Endothelial cell (in vitro differentiated cells): ENCODE measurements around the gene FAM20C. TPM values are rescaled to one million over a fixed set of nuclear protein-coding genes. Genes with fewer than 3 reads are reported as not detected.

ENCODE experiments used
- DNase-seq: peaks from one replicate; pipeline ENCODE4 v3.0.0; 2021; ENCODE audit warnings: low spot score
- H3K27ac Mint-ChIP-seq: one replicate; pipeline ENCODE4 v1.8.0; 2021; ENCODE audit warnings: mixed read lengths, inconsistent platforms; ENCODE audit not compliant: unreplicated experiment
- H3K27me3 Mint-ChIP-seq: one replicate; pipeline ENCODE4 v1.8.0; 2021; ENCODE audit warnings: mild to moderate bottlenecking, moderate library complexity, mixed read lengths, inconsistent platforms; ENCODE audit not compliant: unreplicated experiment
- H3K36me3 Mint-ChIP-seq: one replicate; pipeline ENCODE4 v1.8.0; 2021; ENCODE audit warnings: mild to moderate bottlenecking, low read depth, mixed read lengths, inconsistent platforms; ENCODE audit not compliant: unreplicated experiment
- H3K4me1 Mint-ChIP-seq: one replicate; pipeline ENCODE4 v1.8.0; 2021; ENCODE audit warnings: mild to moderate bottlenecking, mixed read lengths, inconsistent platforms; ENCODE audit not compliant: unreplicated experiment
- H3K4me3 Mint-ChIP-seq: one replicate; pipeline ENCODE4 v1.8.0; 2021; ENCODE audit warnings: mild to moderate bottlenecking, mixed read lengths, inconsistent platforms; ENCODE audit not compliant: unreplicated experiment
- H3K9me3 Mint-ChIP-seq: one replicate; pipeline ENCODE4 v1.8.0; 2021; ENCODE audit warnings: mixed read lengths, inconsistent platforms; ENCODE audit not compliant: unreplicated experiment
- total RNA-seq: library from RNA; stranded (reverse); fragmentation: NEBNext Ultra II Directional; extraction: Animal tissue kit (Norgen Biotek cat#: 25700); gene quantifications from one replicate; pipeline ENCODE4 v1.2.1, GENCODE V29; 2021; ENCODE audit not compliant: unreplicated experiment
- TF ChIP-seq, protein P1 (sequence below): fragments of 200-600 bp; sonication (generic); IDR thresholded peaks from one replicate; pipeline ENCODE4 v1.5.0; 2021; ENCODE audit warnings: antibody characterized with exemption; ENCODE audit not compliant: unreplicated experiment

FAM20C gene
- total RNA-seq, 1 donor from 2014 or later = 3.1 TPM

DNA sequence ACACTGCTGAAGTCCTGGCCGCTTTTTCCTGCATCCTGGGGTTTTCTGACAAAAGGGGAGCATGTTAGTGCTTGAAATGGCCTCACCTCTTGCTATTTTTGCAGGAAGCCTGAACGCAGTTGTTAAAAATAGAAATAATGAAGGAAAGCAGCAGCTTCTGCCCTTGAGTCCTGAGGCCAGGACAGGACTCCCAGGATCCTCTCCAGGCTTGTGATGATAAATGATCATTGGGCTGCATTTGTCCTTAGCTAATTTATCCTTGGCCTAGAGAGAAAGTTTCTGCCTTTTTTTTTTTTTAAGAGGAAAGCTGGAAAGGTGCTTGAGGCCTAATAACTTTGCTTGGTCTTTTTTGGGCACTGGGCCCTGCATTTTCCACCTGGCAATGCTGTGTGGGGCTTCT, 17.7 kb upstream of the FAM20C start:
- Mint-ChIP-seq H3K9me3 (no peaks in the 10 kb centered on the region), H3K27ac (no peak overlapping the region), H3K4me1 (no peaks in the 10 kb centered on the region), H3K4me3 (no peak overlapping the region), H3K36me3 (no peaks in the 10 kb centered on the region), H3K27me3 (peaks cover 7% of the 10 kb centered on the region)
- no peak for DNase-seq
- TF ChIP-seq, protein P1, sequence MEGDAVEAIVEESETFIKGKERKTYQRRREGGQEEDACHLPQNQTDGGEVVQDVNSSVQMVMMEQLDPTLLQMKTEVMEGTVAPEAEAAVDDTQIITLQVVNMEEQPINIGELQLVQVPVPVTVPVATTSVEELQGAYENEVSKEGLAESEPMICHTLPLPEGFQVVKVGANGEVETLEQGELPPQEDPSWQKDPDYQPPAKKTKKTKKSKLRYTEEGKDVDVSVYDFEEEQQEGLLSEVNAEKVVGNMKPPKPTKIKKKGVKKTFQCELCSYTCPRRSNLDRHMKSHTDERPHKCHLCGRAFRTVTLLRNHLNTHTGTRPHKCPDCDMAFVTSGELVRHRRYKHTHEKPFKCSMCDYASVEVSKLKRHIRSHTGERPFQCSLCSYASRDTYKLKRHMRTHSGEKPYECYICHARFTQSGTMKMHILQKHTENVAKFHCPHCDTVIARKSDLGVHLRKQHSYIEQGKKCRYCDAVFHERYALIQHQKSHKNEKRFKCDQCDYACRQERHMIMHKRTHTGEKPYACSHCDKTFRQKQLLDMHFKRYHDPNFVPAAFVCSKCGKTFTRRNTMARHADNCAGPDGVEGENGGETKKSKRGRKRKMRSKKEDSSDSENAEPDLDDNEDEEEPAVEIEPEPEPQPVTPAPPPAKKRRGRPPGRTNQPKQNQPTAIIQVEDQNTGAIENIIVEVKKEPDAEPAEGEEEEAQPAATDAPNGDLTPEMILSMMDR = no peak

DNA sequence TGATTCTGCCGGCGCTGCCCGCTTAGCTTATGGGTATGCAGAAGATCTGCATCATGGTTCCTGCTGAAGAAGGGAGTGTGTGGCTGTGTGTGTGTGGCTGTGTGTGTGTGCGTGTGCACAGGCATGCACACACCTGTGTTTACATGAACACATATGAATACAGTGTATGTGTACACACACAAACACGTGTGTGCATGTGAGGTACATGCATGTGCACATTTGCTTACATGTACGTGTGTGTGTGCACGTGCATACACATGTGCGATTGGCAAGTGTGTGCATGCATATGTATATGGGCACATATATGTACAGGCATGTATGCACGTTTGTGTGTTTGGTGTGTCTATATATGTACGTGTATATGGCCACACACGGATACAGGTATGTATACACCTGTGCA, 16.4 kb upstream of the FAM20C start:
- no peaks in the 10 kb centered on the region for H3K4me1 Mint-ChIP-seq
- H3K4me3 Mint-ChIP-seq = no peak overlapping the region
- H3K9me3 Mint-ChIP-seq = no peaks in the 10 kb centered on the region
- H3K27ac Mint-ChIP-seq = no peak overlapping the region
- no peaks in the 10 kb centered on the region for H3K36me3 Mint-ChIP-seq
- TF ChIP-seq, protein P1 = no peak
- H3K27me3 Mint-ChIP-seq = peaks cover 10% of the 10 kb centered on the region
- DNase-seq = no peak

DNA sequence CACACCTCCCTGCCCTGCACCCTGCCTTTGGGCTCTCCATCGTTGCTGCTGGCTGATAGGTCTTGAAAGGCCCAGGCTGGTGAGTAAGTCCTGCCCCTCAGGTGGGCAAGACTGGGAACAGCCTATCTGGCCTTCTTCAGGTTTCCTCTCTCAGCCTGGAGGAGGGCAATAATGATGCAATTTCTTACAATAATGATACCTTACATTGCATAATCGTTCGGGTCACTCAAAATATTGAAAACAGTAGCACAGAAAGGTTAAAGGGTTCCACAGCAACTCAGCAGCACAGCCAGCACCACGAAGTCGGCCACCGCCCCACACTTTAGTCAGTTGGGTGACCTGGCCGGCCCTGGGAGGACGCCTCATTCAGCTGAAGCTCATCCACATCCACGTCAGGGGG, 16.0 kb upstream of the FAM20C start:
- TF ChIP-seq, protein P1 = no peak
- no peak overlapping the region for H3K27ac Mint-ChIP-seq
- H3K9me3 Mint-ChIP-seq = no peaks in the 10 kb centered on the region
- no peak for DNase-seq
- no peaks in the 10 kb centered on the region for H3K4me1 Mint-ChIP-seq
- peaks cover 10% of the 10 kb centered on the region for H3K27me3 Mint-ChIP-seq
- H3K4me3 Mint-ChIP-seq = no peak overlapping the region
- no peaks in the 10 kb centered on the region for H3K36me3 Mint-ChIP-seq

DNA sequence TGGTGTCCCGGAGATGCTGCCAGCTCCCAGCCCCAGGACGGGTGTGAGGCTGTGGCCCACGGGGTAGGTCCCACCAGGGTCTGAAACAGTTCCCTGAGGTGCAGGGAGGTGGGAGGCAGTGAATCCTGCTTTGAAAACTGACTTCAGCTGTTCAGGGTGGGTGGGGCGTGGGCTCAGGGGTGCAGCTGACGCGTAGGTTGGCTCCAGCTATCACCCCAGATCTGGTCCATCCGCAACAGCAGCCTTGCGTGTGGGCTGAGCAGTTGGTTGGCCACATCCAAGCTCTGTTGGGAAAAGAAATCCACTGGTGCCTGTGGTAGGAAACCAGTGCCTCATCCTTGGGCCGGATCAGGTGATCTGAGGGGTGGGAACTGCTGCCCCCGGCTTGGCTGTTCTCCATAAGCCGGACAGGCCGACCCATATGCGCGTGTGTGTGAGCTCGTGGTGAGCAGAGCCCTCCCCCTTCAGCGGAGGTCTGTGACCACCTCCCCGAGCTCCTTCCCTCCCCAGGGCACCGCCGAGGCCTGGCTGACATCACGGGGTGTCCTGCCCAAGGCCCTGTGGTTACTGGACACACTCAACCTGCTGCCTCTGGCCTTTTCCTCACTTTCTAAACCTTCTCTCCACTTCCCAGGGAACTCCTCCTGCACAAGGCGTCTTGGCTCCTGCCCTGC, 15.4 kb upstream of the FAM20C start:
- Mint-ChIP-seq H3K27ac (no peak overlapping the region), H3K4me3 (no peak overlapping the region), H3K36me3 (no peaks in the 10 kb centered on the region), H3K9me3 (no peaks in the 10 kb centered on the region), H3K27me3 (peaks cover 10% of the 10 kb centered on the region), H3K4me1 (no peaks in the 10 kb centered on the region)
- TF ChIP-seq, protein P1 = no peak
- DNase-seq = no peak

DNA sequence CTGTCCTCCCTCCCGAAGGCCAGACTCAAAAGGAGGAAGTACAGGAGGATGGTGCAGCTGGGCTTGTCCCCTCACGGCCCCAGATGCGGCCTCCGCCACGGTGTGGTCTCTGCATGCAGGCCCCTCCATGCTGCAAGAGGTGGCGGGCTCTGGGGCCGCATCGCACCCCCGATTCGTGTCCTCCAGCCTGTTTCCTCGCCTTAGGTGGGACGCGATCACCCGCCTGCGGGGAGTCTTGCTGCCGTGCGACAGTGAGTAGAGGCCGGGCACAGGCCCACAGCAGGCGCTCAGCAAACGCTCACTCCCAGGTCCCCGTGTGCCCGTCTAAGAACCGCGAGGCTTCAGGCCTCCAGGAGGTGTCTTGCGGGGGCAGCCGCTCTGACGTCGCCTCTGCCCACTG, 13.9 kb upstream of the FAM20C start:
- H3K27ac Mint-ChIP-seq = no peak overlapping the region
- H3K27me3 Mint-ChIP-seq = peaks cover 8% of the 10 kb centered on the region
- H3K36me3 Mint-ChIP-seq = no peaks in the 10 kb centered on the region
- no peaks in the 10 kb centered on the region for H3K9me3 Mint-ChIP-seq
- DNase-seq = no peak
- H3K4me1 Mint-ChIP-seq = no peaks in the 10 kb centered on the region
- TF ChIP-seq, protein P1 = no peak
- no peak overlapping the region for H3K4me3 Mint-ChIP-seq
